A549 (cell line): Measurements from ENCODE around the gene FOXO6.

ENCODE experiments used
- CEBPB ChIP-seq, 2 experiments: fragments of >200 bp in 1 of 2; sonication (Bioruptor Twin) in 1 of 2; formaldehyde crosslinking in 1 of 2; IDR thresholded peaks; 2 replicates each; pipeline ENCODE4 v1.6.1; 2012 to 2016
- CTCF ChIP-seq: fragments of >200 bp; sonication (Bioruptor Twin); formaldehyde crosslinking; IDR thresholded peaks from 3 replicates; pipeline ENCODE4 v1.5.1; 2016
- E2F6 ChIP-seq: IDR thresholded peaks from 2 replicates; pipeline ENCODE4 v1.6.1; 2012; ENCODE audit warnings: low read depth, borderline replicate concordance
- ELK1 ChIP-seq: fragments of 150-350 bp; IDR thresholded peaks from 2 replicates; pipeline ENCODE4 v1.6.1; 2014; ENCODE audit warnings: low read depth, mild to moderate bottlenecking, low read length
- JUNB ChIP-seq: fragments of >200 bp; sonication (Bioruptor Twin); formaldehyde crosslinking; IDR thresholded peaks from 2 replicates; pipeline ENCODE4 v1.6.1; 2016
- POLR2A ChIP-seq: IDR thresholded peaks from 2 replicates; pipeline ENCODE4 v1.6.1; 2012; ENCODE audit warnings: mild to moderate bottlenecking, low read length
- REST ChIP-seq: fragments of 200-600 bp; sonication (generic); IDR thresholded peaks from 2 replicates; pipeline ENCODE4 v1.6.1; 2016; ENCODE audit warnings: antibody characterized with exemption, mild to moderate bottlenecking, moderate library complexity
- TFCP2L1 ChIP-seq: fragments of 250-450 bp; sonication (Bioruptor Pico); IDR thresholded peaks from 2 replicates; pipeline ENCODE4 v1.5.0; 2021; ENCODE audit warnings: mild to moderate bottlenecking
- ZSCAN20 ChIP-seq: fragments of 250-450 bp; sonication (Bioruptor Pico); IDR thresholded peaks from 2 replicates; pipeline ENCODE4 v1.8.0; 2022; ENCODE audit warnings: mild to moderate bottlenecking, moderate library complexity

GRCh38 chr1:41416081-41416480, 54.8 kb downstream of the FOXO6 start:
- TF ChIP-seq TFCP2L1 (CRISPR knock-in tag) = no peak
- TF ChIP-seq CTCF = no peak
- TF ChIP-seq E2F6 = no peak
- no peak for TF ChIP-seq CEBPB (IDR thresholded peaks at IDR 0.05)
- TF ChIP-seq POLR2A = no peak
- no peak for TF ChIP-seq REST
- no peak for TF ChIP-seq ELK1
- no peak for TF ChIP-seq JUNB
- TF ChIP-seq ZSCAN20 (CRISPR knock-in tag) = no peak
